ENCODE measurements around the gene SPHKAP.

- TF ChIP-seq POLR2A (IDR thresholded peaks at IDR 0.05) (no peak), CTCF (IDR thresholded peaks at IDR 0.05) (no peak)
Measured at GRCh38 chr2:228126401-228126800, 55.1 kb downstream of the SPHKAP start.

All from right lobe of liver (tissue), 4 donors.